Astrocyte of the cerebellum (primary cell): ENCODE results near the gene TENM3.

Source experiments
- DNase-seq: peaks from one replicate; pipeline ENCODE4 v3.0.0-alpha.2; 2011; ENCODE audit warnings: low read depth
- H3K4me3 ChIP-seq: 2 replicates; pipeline ENCODE4 v1.5.1; 2011; ENCODE audit warnings: mild to moderate bottlenecking, low read depth, low read length, moderate library complexity
- CTCF ChIP-seq: IDR thresholded peaks from 2 replicates; pipeline ENCODE4 v1.5.1; 2012; ENCODE audit warnings: low read length, low read depth, moderate library complexity, mild to moderate bottlenecking; ENCODE audit errors: missing control alignments
- in situ Hi-C: cut with HindIII; loops from 2 replicates; pipeline ENCODE4 v1.10.0; 2017; ENCODE audit warnings: low sequenced_read_pairs

The TENM3 gene

GRCh38 chr4:182758273-182758672 lies 515.1 kb downstream of the TENM3 start:
- in situ Hi-C loops = no loop called here
- TF ChIP-seq CTCF = no peak
- H3K4me3 ChIP-seq = no peak overlapping the region
- DNase-seq = no peak

DNA sequence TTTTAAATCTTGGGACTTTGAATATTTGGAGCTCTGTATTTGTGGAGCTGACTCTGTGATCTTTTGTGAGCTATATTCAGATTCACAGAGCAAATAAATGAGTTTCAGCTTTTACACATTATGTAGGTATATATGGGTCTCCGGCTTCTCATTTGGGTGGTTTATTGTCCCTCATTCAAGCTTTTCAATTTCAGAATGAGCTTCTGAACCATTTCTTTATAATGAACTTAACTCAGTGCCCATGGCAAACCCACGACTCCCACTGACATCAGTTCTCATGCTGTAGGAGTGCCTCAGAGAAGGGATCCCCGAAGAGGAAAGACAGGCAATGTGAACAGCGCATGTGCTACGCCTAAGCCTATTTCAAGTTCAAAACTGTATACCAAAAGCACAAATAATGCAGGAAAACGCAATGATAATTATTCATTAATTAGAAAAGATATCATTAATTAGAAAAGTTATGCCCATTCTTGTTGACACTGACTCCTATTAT lies 517.4 kb downstream of the TENM3 start:
- H3K4me3 ChIP-seq = no peak overlapping the region
- no peak for TF ChIP-seq CTCF
- in situ Hi-C loops = no loop called here
- DNase-seq = no peak

DNA sequence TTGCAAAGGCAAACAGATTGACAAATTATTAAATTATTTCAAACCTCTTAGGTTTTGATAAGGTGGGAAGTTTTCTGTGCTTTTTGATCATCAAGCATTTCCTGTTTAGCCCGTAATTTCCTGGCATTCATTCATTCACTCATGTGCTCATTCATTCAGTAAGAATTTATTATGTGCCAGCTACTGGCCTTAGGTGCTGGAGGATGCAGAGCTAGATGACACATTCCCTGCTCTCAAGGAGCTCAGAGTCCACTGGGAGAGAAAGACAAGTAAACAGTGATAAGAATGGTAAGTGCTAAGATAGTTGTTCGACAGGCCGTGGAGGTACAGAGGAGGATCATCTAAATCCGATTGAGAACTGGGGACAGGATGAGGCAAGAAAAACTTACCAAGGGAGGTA lies 520.9 kb downstream of the TENM3 start:
- in situ Hi-C loops = no loop called here
- no peak for TF ChIP-seq CTCF
- H3K4me3 ChIP-seq = no peak overlapping the region
- DNase-seq = no peak

- no peak for TF ChIP-seq CTCF
- H3K4me3 ChIP-seq = no peak overlapping the region
- in situ Hi-C loops = no loop called here
- no peak for DNase-seq
Measured at GRCh38 chr4:182764642-182765041, 521.4 kb downstream of the TENM3 start.

DNA sequence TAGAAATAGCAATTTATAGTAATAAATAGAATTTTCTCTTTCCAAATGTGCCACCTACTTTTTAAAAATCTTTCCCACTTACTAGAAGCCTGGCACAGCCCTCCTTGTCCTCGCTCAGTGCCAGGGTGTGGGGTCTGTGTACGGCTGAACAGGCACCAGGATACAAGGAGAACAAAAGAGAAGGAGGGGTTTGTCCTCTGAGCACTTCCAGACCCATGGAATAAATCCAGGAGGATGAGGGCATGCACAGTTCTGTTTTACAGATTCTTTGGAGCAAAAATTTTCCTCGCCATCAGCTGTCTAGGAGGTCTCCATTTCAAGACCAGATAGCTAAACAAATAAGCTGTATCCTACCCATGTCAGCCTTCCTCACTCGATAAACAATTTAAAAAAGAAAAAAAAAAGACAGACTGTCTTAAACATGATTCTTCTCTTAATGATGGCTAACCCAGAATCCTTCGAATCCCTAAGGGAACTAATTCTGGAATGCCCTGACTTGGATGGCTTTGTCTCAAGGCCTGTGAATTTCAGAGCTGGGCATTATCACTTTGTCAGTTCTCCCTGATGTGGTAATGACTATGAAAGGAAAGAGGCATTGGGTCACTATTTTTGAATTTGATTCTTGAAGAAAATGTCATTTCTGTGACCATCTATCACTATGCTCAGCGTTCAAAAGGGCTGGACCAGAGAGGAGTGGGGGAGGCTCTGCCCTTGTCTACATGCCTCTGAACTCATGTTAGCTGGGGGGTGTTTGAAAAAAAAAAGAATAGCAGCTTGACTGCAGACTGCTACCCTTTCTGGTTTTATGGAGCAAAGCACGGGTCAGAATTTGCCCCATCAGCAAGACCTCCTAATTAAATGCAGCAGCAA lies 523.0 kb downstream of the TENM3 start:
- TF ChIP-seq CTCF = no peak
- in situ Hi-C loops = no loop called here
- no peak overlapping the region for H3K4me3 ChIP-seq
- no peak for DNase-seq

- in situ Hi-C loops = no loop called here
- DNase-seq = no peak
- TF ChIP-seq CTCF = no peak
- no peak overlapping the region for H3K4me3 ChIP-seq
Measured at GRCh38 chr4:182766857-182767250, 523.7 kb downstream of the TENM3 start.
